Mucosa of rectum (tissue), 2 donors: ENCODE data around the gene XAB2.
A peak's percentile ranks its signal among the peaks of the same experiment; 100 is the strongest.

Source experiments
- H3K27ac ChIP-seq, 2 donors: one replicate each; pipeline ENCODE4 v1.7.0; 2013; ENCODE audit warnings: inconsistent platforms in 2 of 2, low read depth in 2 of 2, low read length in 2 of 2
- H3K27me3 ChIP-seq, 2 donors: one replicate each; pipeline ENCODE4 v1.7.0; 2013; ENCODE audit warnings: low read length in 2 of 2; ENCODE audit not compliant: control insufficient read depth in 2 of 2, insufficient read depth in 2 of 2
- H3K36me3 ChIP-seq, 2 donors: one replicate each; pipeline ENCODE4 v1.7.0; 2013; ENCODE audit warnings: low read length in 2 of 2; ENCODE audit not compliant: control insufficient read depth in 2 of 2, insufficient read depth in 2 of 2
- H3K4me1 ChIP-seq, 2 donors: one replicate each; pipeline ENCODE4 v1.7.0; 2013; ENCODE audit warnings: low read length in 2 of 2, mild to moderate bottlenecking in 1 of 2; ENCODE audit not compliant: control insufficient read depth in 2 of 2, insufficient read depth in 2 of 2
- H3K4me3 ChIP-seq, 2 donors: one replicate each; pipeline ENCODE4 v1.7.0; 2013; ENCODE audit warnings: low read length in 2 of 2
- H3K9ac ChIP-seq, 2 donors: one replicate each; pipeline ENCODE4 v1.7.0; 2013; ENCODE audit warnings: low read length in 2 of 2, low read depth in 1 of 2, mild to moderate bottlenecking in 1 of 2
- H3K9me3 ChIP-seq, 2 donors: one replicate each; pipeline ENCODE4 v1.7.0; 2013; ENCODE audit warnings: low read length in 2 of 2; ENCODE audit not compliant: control insufficient read depth in 2 of 2
- donor health status: healthy.
- donor health status: Normal muscosa, but diverticular disease.

XAB2 gene

DNA sequence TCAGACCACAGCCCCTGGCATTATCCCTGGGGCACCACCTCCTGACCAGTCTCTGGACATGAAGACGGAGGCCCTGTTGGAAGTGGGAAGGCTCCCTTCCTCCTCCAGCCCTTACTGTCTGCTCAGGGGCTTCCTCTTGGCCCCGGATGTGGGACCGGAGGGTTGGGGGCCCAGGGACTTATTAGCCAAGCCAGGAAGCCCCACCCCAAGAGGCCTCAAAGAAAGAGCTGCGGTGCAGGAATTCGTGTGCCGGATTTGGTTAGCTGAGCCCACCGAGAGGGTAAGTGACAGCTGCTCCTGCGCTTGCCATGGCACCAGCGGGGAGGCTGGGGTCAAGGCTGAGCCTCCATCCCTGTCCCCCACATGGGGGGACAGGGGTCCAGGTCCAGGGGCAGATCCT lies 39.5 kb upstream of the XAB2 start, which contains the start of gene RETN:
Gene RETN, plus strand, starts transcription at position 208 of the 400 bp plus-strand sequence. CDS start 278 bp downstream, outside the sequence.
- H3K9me3 ChIP-seq = no peaks in the 10 kb centered on the region
- no peak within 1 kb of the TSS for H3K9ac ChIP-seq
- H3K4me1 ChIP-seq = no peaks in the 10 kb centered on the region
- H3K27ac ChIP-seq = no peak within 1 kb of the TSS
- peaks cover 12 to 18% of the 10 kb centered on the region in 2 donors for H3K27me3 ChIP-seq
- H3K36me3 ChIP-seq = no peaks in the 10 kb centered on the region
- no peak within 1 kb of the TSS for H3K4me3 ChIP-seq

DNA sequence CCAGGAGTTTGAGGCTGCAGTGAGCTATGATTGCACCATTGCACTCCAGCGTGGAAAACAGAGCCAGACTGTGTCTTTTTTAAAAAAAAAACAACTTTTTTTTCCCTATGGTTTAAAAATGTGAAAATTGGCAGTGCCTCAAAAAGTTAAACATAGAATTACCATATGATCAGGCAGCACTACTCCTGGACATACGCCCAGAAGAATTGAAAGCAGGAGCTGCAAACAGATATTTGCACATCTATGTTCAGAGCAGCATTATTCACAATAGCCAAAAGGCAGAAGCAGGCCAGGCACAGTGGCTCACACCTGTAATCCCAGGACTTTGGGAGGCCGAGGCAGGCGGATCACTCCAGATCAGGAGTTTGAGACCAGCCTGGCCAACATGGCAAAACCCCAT lies 35.7 kb upstream of the XAB2 start:
- Histone ChIP-seq H3K27me3 (peaks cover 7 to 8% of the 10 kb centered on the region in 2 donors), H3K9ac (no peak overlapping the region), H3K36me3 (no peaks in the 10 kb centered on the region), H3K27ac (no peak overlapping the region), H3K4me3 (no peak overlapping the region), H3K4me1 (no peaks in the 10 kb centered on the region), H3K9me3 (no peaks in the 10 kb centered on the region)

DNA sequence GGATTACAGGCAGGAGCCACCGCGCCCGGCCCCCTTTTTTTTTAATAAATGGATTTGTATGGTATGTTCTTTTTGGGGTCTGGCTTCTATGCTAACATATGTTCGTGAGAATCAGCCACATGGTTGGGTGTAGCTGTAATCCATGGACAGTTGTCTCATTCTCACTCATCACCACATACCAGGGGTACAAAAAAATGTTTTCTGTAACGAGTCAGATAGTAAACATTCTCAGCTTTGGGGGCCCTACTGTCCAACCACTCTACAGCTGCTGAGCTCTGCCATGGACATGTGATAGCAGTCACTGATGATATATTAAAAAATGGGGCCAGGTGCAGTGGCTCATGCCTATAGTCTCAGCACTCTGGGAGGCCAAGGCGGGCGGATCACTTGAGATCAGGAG lies 34.4 kb upstream of the XAB2 start:
- Histone ChIP-seq H3K9me3 (no peaks in the 10 kb centered on the region), H3K4me3 (no peak overlapping the region), H3K36me3 (no peaks in the 10 kb centered on the region), H3K4me1 (no peaks in the 10 kb centered on the region), H3K9ac (no peak overlapping the region), H3K27ac (no peak overlapping the region), H3K27me3 (peaks cover 0 to 3% of the 10 kb centered on the region in 2 donors)

DNA sequence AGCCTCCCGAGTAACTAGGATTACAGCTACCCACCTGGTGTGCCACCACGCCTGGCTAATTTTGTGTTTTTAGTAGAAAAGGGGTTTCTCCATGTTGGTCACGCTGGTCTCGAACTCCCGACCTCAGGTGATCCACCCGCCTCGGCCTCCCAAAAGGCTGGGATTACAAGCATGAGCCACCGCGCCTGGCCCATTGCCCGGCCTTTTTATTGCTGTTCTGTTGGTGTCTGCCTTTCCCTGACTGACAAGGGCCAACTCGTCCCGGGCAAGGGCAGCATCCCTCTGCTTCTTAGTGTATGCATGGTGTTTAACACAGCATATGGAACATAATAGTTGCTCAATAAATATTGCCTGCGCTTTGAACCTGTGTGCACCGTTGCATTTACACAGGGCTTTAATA lies 33.3 kb upstream of the XAB2 start:
- H3K4me3 ChIP-seq = no peak overlapping the region
- H3K27me3 ChIP-seq = no peaks in the 10 kb centered on the region
- no peaks in the 10 kb centered on the region for H3K36me3 ChIP-seq
- no peaks in the 10 kb centered on the region for H3K9me3 ChIP-seq
- H3K4me1 ChIP-seq = no peaks in the 10 kb centered on the region
- H3K27ac ChIP-seq = no peak overlapping the region
- no peak overlapping the region for H3K9ac ChIP-seq

DNA sequence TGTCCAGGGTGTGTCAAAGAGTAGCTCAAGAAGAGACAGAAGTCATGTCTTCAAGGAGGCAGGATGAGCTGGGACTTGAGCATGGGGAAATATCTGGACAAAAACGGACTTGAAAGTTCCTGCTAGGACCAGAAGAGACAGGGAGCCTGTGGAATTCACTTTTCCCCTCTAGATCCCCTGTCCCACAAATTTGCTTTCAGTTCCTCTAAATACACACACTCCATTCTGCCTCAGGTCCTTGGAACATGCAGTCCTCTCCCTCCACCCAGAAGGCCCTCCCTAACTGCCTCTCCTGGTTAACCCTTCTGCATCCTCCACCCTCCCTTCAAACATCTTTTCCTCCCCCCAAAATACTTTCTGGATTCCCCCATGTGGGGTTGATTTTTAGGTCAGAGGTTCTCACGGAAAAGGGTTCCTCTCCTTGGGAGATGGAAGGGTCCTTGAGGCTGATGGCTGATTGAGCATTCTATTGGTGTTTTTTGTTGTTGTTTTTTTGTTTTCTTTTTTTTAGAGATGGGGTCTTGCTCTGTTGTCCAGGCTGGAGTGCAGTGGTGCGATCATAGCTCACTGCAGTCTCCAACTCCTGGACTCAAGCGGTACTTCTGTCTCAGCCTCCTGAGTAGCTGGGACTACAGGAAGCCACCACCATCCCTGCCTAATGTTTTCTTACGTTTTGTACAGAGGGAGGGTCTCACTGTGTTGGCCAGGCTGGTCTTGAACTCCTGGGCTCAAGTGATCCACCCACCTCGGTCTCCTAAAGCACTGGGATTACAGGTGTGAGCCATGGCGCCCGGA lies 32.6 kb upstream of the XAB2 start:
- no peak overlapping the region for H3K27ac ChIP-seq
- H3K4me1 ChIP-seq = no peaks in the 10 kb centered on the region
- H3K36me3 ChIP-seq = no peaks in the 10 kb centered on the region
- no peaks in the 10 kb centered on the region for H3K27me3 ChIP-seq
- no peaks in the 10 kb centered on the region for H3K9me3 ChIP-seq
- H3K9ac ChIP-seq = no peak overlapping the region
- H3K4me3 ChIP-seq = no peak overlapping the region

DNA sequence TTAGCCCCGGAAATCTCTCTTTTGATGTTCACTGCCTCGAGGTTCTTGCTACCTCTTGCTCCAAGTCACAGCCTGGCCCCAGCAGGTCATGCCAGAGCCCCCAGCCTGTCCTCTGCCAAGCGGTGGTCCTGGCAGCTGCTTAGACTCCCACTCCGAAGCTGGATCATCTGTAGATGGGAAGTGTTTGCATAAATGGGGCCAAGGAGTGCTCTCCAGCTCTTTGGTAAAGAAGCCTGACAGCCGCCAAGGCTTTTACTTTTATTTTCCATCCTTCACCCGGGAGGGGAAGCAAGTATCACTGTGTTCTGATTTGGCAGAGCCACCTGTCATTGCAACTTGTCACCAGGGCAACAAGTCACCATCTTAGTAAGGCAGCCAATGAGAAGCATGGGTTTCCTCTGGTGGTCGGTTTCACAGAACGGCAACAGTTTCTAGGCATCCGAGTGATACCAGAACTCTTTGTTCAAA lies 28.9 kb upstream of the XAB2 start:
- no peaks in the 10 kb centered on the region for H3K36me3 ChIP-seq
- H3K27me3 ChIP-seq = no peaks in the 10 kb centered on the region
- H3K4me3 ChIP-seq = no peak overlapping the region
- no peaks in the 10 kb centered on the region for H3K4me1 ChIP-seq
- no peaks in the 10 kb centered on the region for H3K9me3 ChIP-seq
- no peak overlapping the region for H3K27ac ChIP-seq
- H3K9ac ChIP-seq = no peak overlapping the region

DNA sequence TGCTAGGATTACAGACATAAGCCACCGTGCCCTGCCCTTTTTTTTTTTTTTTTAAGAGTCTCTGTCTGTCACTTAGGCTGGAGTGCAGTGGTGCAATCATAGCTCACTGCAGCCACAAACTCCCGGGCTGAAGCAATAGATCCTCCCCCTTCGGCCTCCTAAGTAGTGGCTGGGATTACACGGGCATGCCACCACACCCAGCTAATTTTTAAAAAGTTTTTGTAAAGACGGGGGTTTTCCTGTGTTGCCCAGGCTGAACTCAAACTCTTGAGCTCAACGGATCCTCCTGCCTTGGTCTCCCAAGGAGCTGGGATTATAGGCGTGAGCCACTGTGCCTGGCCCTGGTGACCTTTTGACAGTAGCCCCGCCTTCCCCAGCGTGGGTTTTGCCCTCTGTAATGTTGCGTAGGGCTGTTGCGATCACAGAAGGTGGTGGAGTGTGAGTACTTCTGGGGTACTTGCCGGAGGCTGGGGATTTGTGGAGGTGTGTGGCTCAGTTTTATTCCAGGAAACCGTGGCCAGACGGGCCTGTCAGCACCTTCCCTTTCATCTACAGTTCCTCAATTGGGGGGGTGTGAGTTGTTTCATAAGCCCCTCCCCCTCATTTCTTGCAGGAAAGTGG lies 27.9 kb upstream of the XAB2 start:
- H3K36me3 ChIP-seq = no peaks in the 10 kb centered on the region
- H3K27me3 ChIP-seq = no peaks in the 10 kb centered on the region
- no peak overlapping the region for H3K27ac ChIP-seq
- H3K4me1 ChIP-seq = peaks cover 0 to 3% of the 10 kb centered on the region in 2 donors
- H3K9ac ChIP-seq = no peak overlapping the region
- no peak overlapping the region for H3K4me3 ChIP-seq
- H3K9me3 ChIP-seq = no peaks in the 10 kb centered on the region

DNA sequence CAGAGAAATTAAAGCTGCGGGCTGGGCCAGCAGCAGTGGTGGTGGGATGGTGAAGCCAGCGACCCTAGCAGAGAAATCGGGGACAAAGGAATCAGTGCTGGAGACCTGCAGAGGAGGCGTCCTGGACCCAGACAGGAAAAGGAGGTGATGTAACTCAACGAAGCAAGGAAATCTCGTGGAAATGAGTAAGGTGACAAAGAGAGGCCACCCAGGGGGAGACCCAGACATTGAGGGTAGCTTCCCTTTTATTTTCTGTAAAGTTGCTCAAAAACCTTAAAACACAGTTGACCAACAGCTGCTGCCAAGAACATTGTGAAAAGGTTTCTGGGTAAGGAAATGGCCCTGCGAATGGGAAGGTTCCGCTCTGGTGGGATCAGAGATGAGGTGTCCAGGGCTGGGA lies 26.2 kb upstream of the XAB2 start:
- Histone ChIP-seq H3K4me1 (peaks cover 0 to 6% of the 10 kb centered on the region in 2 donors), H3K9ac (no peak overlapping the region), H3K9me3 (no peaks in the 10 kb centered on the region), H3K27me3 (no peaks in the 10 kb centered on the region), H3K4me3 (no peak overlapping the region), H3K36me3 (no peaks in the 10 kb centered on the region), H3K27ac (no peak overlapping the region)

DNA sequence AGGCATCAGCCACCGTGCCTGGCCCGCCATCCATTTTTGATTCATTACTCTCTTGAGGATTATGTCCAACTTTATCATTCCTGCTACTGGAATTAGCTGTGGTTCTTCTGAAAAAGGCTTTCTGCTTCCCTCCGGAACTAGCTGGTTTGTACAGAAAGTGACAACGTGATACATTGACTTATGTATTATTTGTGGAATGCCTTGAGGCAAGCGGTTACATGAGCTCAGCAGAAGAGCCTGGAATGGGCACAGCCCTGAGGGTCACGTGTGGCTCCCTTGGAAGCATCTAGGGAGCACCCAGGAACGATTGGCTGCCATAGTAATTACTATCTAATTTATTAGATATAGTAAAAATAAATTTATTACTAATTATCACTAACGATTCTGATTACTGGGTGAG lies 25.1 kb upstream of the XAB2 start:
- H3K36me3 ChIP-seq = no peaks in the 10 kb centered on the region
- no peaks in the 10 kb centered on the region for H3K9me3 ChIP-seq
- H3K27ac ChIP-seq = no peak overlapping the region
- H3K27me3 ChIP-seq = no peaks in the 10 kb centered on the region
- no peak overlapping the region for H3K9ac ChIP-seq
- H3K4me1 ChIP-seq = peaks cover 0 to 6% of the 10 kb centered on the region in 2 donors
- H3K4me3 ChIP-seq = no peak overlapping the region

DNA sequence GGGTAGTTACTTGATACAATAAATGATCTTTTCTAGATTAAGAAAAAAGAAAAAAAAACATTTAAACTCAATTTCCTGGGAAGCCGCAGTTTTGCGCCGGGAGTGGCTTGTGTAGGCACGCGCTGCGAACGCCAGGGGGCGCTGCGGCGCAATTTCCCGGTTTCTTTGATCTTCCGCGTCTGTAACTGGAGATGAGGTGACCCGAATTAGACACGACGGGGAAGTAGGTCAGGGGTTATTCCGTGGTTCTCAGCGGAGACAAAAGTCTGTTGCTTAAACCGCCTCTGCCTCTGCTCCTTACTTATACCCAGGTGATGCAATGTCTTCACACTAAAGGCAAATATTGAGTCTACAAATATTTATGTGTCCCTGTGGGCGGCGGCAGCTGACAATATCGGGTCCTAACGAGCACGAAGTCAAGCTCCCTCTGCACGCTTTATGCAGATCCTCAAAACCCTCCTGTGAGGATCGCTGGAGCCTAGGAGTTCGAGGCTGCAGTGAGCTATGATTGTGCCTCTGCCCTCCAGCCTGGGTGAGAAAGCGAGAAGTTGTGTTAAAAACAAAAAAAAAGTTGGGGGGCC lies 22.8 kb upstream of the XAB2 start:
- Histone ChIP-seq H3K27ac (peak overlapping the region in 1 of 2 donors; percentile 48), H3K4me3 (peak overlapping the region in 1 of 2 donors; percentile 68), H3K9me3 (no peaks in the 10 kb centered on the region), H3K27me3 (no peaks in the 10 kb centered on the region), H3K36me3 (no peaks in the 10 kb centered on the region), H3K9ac (peak overlapping the region; percentile 2 to 56), H3K4me1 (peaks cover 0 to 6% of the 10 kb centered on the region in 2 donors)
